ENCODE measurements around the gene DOCK1. TPM values are rescaled to one million over a fixed set of nuclear protein-coding genes. Genes with fewer than 3 reads are reported as not detected.

The DOCK1 gene
- total and polyA plus RNA-seq, 3 donors from 2014 or later = 19.0 to 46.2 (median 32.0) TPM

- Histone ChIP-seq H3K36me3 (ENCODE audit: low read depth, missing control alignments) (no peaks in the 10 kb centered on the region), H3K4me3 (no peak overlapping the region), H3K4me1 (no peaks in the 10 kb centered on the region), H3K9me3 (no peaks in the 10 kb centered on the region), H3K27me3 (no peaks in the 10 kb centered on the region), H3K27ac (no peak overlapping the region)
- TF ChIP-seq POLR2A (IDR thresholded peaks at IDR 0.05) (no peak), CTCF (IDR thresholded peaks at IDR 0.05) (no peak)
- intact Hi-C loops (cut with DNase I; ENCODE audit: low total_unique reads) = no loop called here
- DNase-seq = no peak
- 92 to 94% methylated on average over 10 of the region's 10 CpGs for WGBS, 2 donors
These were observed 176.7 kb downstream of the DOCK1 start for GRCh38 chr10:127081851-127082345.

GRCh38 chr10:127082651-127083050 lies 177.4 kb downstream of the DOCK1 start:
- WGBS, 2 donors = 92 to 95% methylated on average over 4 of the region's 4 CpGs
- Histone ChIP-seq H3K36me3 (ENCODE audit: low read depth, missing control alignments) (no peaks in the 10 kb centered on the region), H3K4me3 (no peak overlapping the region), H3K9me3 (no peaks in the 10 kb centered on the region), H3K27ac (no peak overlapping the region), H3K4me1 (no peaks in the 10 kb centered on the region), H3K27me3 (no peaks in the 10 kb centered on the region)
- no peak for DNase-seq
- TF ChIP-seq POLR2A (IDR thresholded peaks at IDR 0.05) (no peak), CTCF (IDR thresholded peaks at IDR 0.05) (no peak)
- intact Hi-C loops (cut with DNase I; ENCODE audit: low total_unique reads) = no loop called here

GRCh38 chr10:127085957-127086356 lies 180.7 kb downstream of the DOCK1 start:
- TF ChIP-seq POLR2A (IDR thresholded peaks at IDR 0.05) (no peak), CTCF (IDR thresholded peaks at IDR 0.05) (no peak)
- Histone ChIP-seq H3K36me3 (ENCODE audit: low read depth, missing control alignments) (no peaks in the 10 kb centered on the region), H3K4me1 (no peaks in the 10 kb centered on the region), H3K9me3 (no peaks in the 10 kb centered on the region), H3K4me3 (no peak overlapping the region), H3K27ac (no peak overlapping the region), H3K27me3 (no peaks in the 10 kb centered on the region)
- DNase-seq = no peak
- intact Hi-C loops (cut with DNase I; ENCODE audit: low total_unique reads) = no loop called here
- 93 to 94% methylated on average over 5 of the region's 5 CpGs for WGBS, 2 donors

- H3K27me3 ChIP-seq = no peaks in the 10 kb centered on the region
- DNase-seq = no peak
- H3K4me1 ChIP-seq = no peaks in the 10 kb centered on the region
- H3K27ac ChIP-seq = no peak overlapping the region
- no peaks in the 10 kb centered on the region for H3K9me3 ChIP-seq
- WGBS, 2 donors = 95 to 97% methylated on average over 10 of the region's 10 CpGs
- H3K4me3 ChIP-seq = no peak overlapping the region
- intact Hi-C loops (cut with DNase I; ENCODE audit: low total_unique reads) = no loop called here
- H3K36me3 ChIP-seq (ENCODE audit: low read depth, missing control alignments) = no peaks in the 10 kb centered on the region
- TF ChIP-seq CTCF (IDR thresholded peaks at IDR 0.05) = no peak
- no peak for TF ChIP-seq POLR2A (IDR thresholded peaks at IDR 0.05)
These were observed 183.7 kb downstream of the DOCK1 start for GRCh38 chr10:127088908-127089307.

GRCh38 chr10:127089446-127089845 lies 184.2 kb downstream of the DOCK1 start:
- Histone ChIP-seq H3K27me3 (no peaks in the 10 kb centered on the region), H3K9me3 (no peaks in the 10 kb centered on the region), H3K36me3 (ENCODE audit: low read depth, missing control alignments) (no peaks in the 10 kb centered on the region), H3K27ac (no peak overlapping the region), H3K4me3 (no peak overlapping the region), H3K4me1 (no peaks in the 10 kb centered on the region)
- intact Hi-C loops (cut with DNase I; ENCODE audit: low total_unique reads) = no loop called here
- DNase-seq = no peak
- WGBS, 2 donors = 86 to 93% methylated on average over 5 of the region's 5 CpGs
- TF ChIP-seq CTCF (IDR thresholded peaks at IDR 0.05) (no peak), POLR2A (IDR thresholded peaks at IDR 0.05) (no peak)
